PC-3 (cell line): Measurements from ENCODE around the gene SDK1. TPM values are rescaled to one million over a fixed set of nuclear protein-coding genes. Genes with fewer than 3 reads are reported as not detected.
A peak's percentile ranks its signal among the peaks of the same experiment; 100 is the strongest.

Experiments used
- ATAC-seq: fragments of 200-7000 bp; cut with Tn5 transposase; 2 replicates; pipeline ENCODE4 v1.9.1; 2020; ENCODE audit warnings: mild to moderate bottlenecking, moderate library complexity
- BruUV-seq: library from RNA; stranded (reverse); fragments of 400-500 nt; replicated peaks from 2 replicates; lab custom pipeline; 2021; lab: Mats Ljungman, UMichigan
- CTCF ChIA-PET: fragments of 300-600 bp; sonication (Branson Sonifier 250); formaldehyde crosslinking; loops from one replicate; lab custom pipeline; 2022; ENCODE audit warnings: antibody characterized with exemption; lab: Charles Lee
- POLR2A ChIA-PET: fragments of 300-600 bp; sonication (Branson Sonifier 250); formaldehyde crosslinking; loops from one replicate; lab custom pipeline; 2022; ENCODE audit warnings: antibody characterized with exemption; ENCODE audit not compliant: unreplicated experiment; lab: Charles Lee
- DNase-seq: peaks from one replicate; pipeline ENCODE4 v3.0.0-alpha.2; 2015
- H2AFZ ChIP-seq: fragments of 300-600 bp; sonication (generic); 2 replicates; pipeline ENCODE4 v1.6.0; 2016; ENCODE audit warnings: antibody characterized with exemption, low read length
- H3F3A ChIP-seq: fragments of 300-600 bp; sonication (generic); one replicate; pipeline ENCODE4 v1.6.0; 2017; ENCODE audit warnings: antibody characterized with exemption, low read length, control low read depth, mild to moderate bottlenecking; ENCODE audit not compliant: unreplicated experiment
- H3K27ac ChIP-seq: fragments of 300-600 bp; sonication (generic); 2 replicates; pipeline ENCODE4 v1.5.1; 2016; ENCODE audit warnings: mild to moderate bottlenecking, low read length
- H3K27me3 ChIP-seq: fragments of 300-600 bp; sonication (generic); 2 replicates; pipeline ENCODE4 v1.6.1; 2016; ENCODE audit warnings: low read length, mixed read lengths
- H3K36me3 ChIP-seq: fragments of 300-600 bp; sonication (generic); 2 replicates; pipeline ENCODE4 v1.6.1; 2016; ENCODE audit warnings: low read depth, mixed run types, low read length, mixed read lengths
- H3K4me1 ChIP-seq: fragments of 300-600 bp; sonication (generic); 2 replicates; pipeline ENCODE4 v1.5.1; 2016; ENCODE audit warnings: low read length; ENCODE audit not compliant: insufficient read depth
- H3K4me2 ChIP-seq: fragments of 300-600 bp; sonication (generic); 2 replicates; pipeline ENCODE4 v1.6.0; 2016; ENCODE audit warnings: low read length
- H3K4me3 ChIP-seq: fragments of 300-600 bp; sonication (generic); 2 replicates; pipeline ENCODE4 v1.5.1; 2016; ENCODE audit warnings: mild to moderate bottlenecking, low read length, mixed read lengths
- H3K79me2 ChIP-seq: fragments of 300-600 bp; sonication (generic); 2 replicates; pipeline ENCODE4 v1.6.1; 2017; ENCODE audit warnings: low read length, mixed read lengths
- H3K9ac ChIP-seq: fragments of 300-600 bp; sonication (generic); 2 replicates; pipeline ENCODE4 v1.6.0; 2016; ENCODE audit warnings: mild to moderate bottlenecking, low read length
- H3K9me2 ChIP-seq: fragments of 300-600 bp; sonication (generic); replicated peaks from 2 replicates; pipeline ENCODE4 v1.6.1; 2016; ENCODE audit warnings: mixed run types, low read length, mixed read lengths
- H3K9me3 ChIP-seq: fragments of 300-600 bp; sonication (generic); 2 replicates; pipeline ENCODE4 v1.6.1; 2016; ENCODE audit warnings: low read length, mixed read lengths
- H4K20me1 ChIP-seq: fragments of 300-600 bp; sonication (generic); 2 replicates; pipeline ENCODE4 v1.6.1; 2016; ENCODE audit warnings: low read length, mixed read lengths
- CTCF ChIP-seq: fragments of 300-600 bp; sonication (generic); conservative IDR thresholded peaks from 2 replicates; pipeline ENCODE4 v1.5.1; 2017; ENCODE audit warnings: antibody characterized with exemption, low read depth, mild to moderate bottlenecking, low read length
- EZH2 ChIP-seq: fragments of 300-600 bp; sonication (generic); IDR thresholded peaks from one replicate; pipeline ENCODE4 v1.6.1; 2017; ENCODE audit warnings: antibody characterized with exemption, mild to moderate bottlenecking, low read length; ENCODE audit not compliant: unreplicated experiment
- EZH2phosphoT487 ChIP-seq: fragments of 300-600 bp; sonication (generic); IDR thresholded peaks from 2 replicates; pipeline ENCODE4 v1.6.1; 2018; ENCODE audit warnings: mild to moderate bottlenecking, antibody characterized with exemption, low read length, borderline replicate concordance
- intact Hi-C: fragments of 100-400 bp; cut with micrococcal nuclease; formaldehyde crosslinking; loops from 2 replicates; pipeline ENCODE4 v1.9.0; 2023
- total RNA-seq: library from RNA; depleted of rRNA; stranded (reverse); fragments of >200 nt; gene quantifications from 2 replicates; pipeline ENCODE4 v1.2.3, GENCODE V29; 2014

The SDK1 gene
- total RNA-seq, 1 experiment from 2014 or later: 2.8 TPM

- H3F3A ChIP-seq: no peaks in the 10 kb centered on the region
- POLR2A ChIA-PET: no interaction called here
- no peaks in the 10 kb centered on the region for H3K9me2 ChIP-seq
- intact Hi-C loops: no loop called here
- H3K4me3 ChIP-seq: no peak overlapping the region
- no peak for DNase-seq
- no peaks in the 10 kb centered on the region for H4K20me1 ChIP-seq
- H3K4me1 ChIP-seq: no peaks in the 10 kb centered on the region
- H3K36me3 ChIP-seq: no peaks in the 10 kb centered on the region
- no peak overlapping the region for H3K4me2 ChIP-seq
- TF ChIP-seq EZH2phosphoT487: no peak
- BruUV-seq: no TSS peak
- H3K79me2 ChIP-seq: no peaks in the 10 kb centered on the region
- H3K27me3 ChIP-seq: no peaks in the 10 kb centered on the region
- peaks cover 13% of the 10 kb centered on the region; the same call in 1 of the 2 replicates for H3K9me3 ChIP-seq
- H2AFZ ChIP-seq: no peak overlapping the region
- H3K27ac ChIP-seq: no peak overlapping the region
- no peak overlapping the region for H3K9ac ChIP-seq
- CTCF ChIA-PET: no interaction called here
- ATAC-seq: no peak
Measured at GRCh38 chr7:3393862-3394261, 92.8 kb downstream of the SDK1 start.

- Histone ChIP-seq H3K9me3 (peaks cover 13% of the 10 kb centered on the region; the same call in 1 of the 2 replicates), H3K4me1 (no peaks in the 10 kb centered on the region), H3K9me2 (no peaks in the 10 kb centered on the region), H3K27me3 (no peaks in the 10 kb centered on the region), H3K27ac (no peak overlapping the region), H3K9ac (no peak overlapping the region), H3F3A (no peaks in the 10 kb centered on the region), H3K79me2 (no peaks in the 10 kb centered on the region), H3K4me2 (no peak overlapping the region), H4K20me1 (no peaks in the 10 kb centered on the region), H3K4me3 (no peak overlapping the region), H2AFZ (no peak overlapping the region), H3K36me3 (no peaks in the 10 kb centered on the region)
- ChIA-PET POLR2A (no interaction called here), CTCF (no interaction called here)
- intact Hi-C loops: no loop called here
- DNase-seq (no peak), ATAC-seq (no peak)
- BruUV-seq: no TSS peak
- TF ChIP-seq EZH2 (no peak), EZH2phosphoT487 (no peak), CTCF (no peak)
Measured at GRCh38 chr7:3397324-3397723, 96.3 kb downstream of the SDK1 start.

GRCh38 chr7:3399858-3400257 lies 98.8 kb downstream of the SDK1 start:
- H3K9ac ChIP-seq: no peak overlapping the region
- H3K79me2 ChIP-seq: no peaks in the 10 kb centered on the region
- no peaks in the 10 kb centered on the region for H3F3A ChIP-seq
- peak; percentile 96 for ATAC-seq
- intact Hi-C loops: loop anchor here (2.0 to 5.0 kb wide), 2 partner anchors 91 to 513 kb away; no protein-coding TSS in a partner anchor
- H3K4me1 ChIP-seq: peaks cover 10% of the 10 kb centered on the region
- DNase-seq: peak; percentile 55
- H4K20me1 ChIP-seq: no peaks in the 10 kb centered on the region
- H3K4me2 ChIP-seq: no peak overlapping the region
- H3K27me3 ChIP-seq: no peaks in the 10 kb centered on the region
- no peak overlapping the region for H3K4me3 ChIP-seq
- no peaks in the 10 kb centered on the region for H3K9me2 ChIP-seq
- no peaks in the 10 kb centered on the region for H3K36me3 ChIP-seq
- no peak overlapping the region for H3K27ac ChIP-seq
- CTCF ChIA-PET: interaction anchor here (0.5 to 1.1 kb wide), 5 partner anchors 26 to 108 kb away, joined by 3 to 9 read pairs (median 4); partner anchors contain the start of gene SDK1
- no TSS peak for BruUV-seq
- TF ChIP-seq CTCF (peak; percentile 73), EZH2 (no peak)
- POLR2A ChIA-PET: interaction anchor here (0.6 kb wide), 1 partner anchor 526 kb away, joined by 5 read pairs; no protein-coding TSS in a partner anchor
- H2AFZ ChIP-seq: no peak overlapping the region
- peaks cover 13% of the 10 kb centered on the region; the same call in 1 of the 2 replicates for H3K9me3 ChIP-seq
